HepG2 (cell line): ENCODE results near the gene PXK.

Experiments used
- FOSL2 ChIP-seq: sonication (generic); formaldehyde crosslinking; IDR thresholded peaks from 2 replicates; pipeline ENCODE4 v1.4.0; 2020; ENCODE audit warnings: missing genetic modification reagents
- POLR2G ChIP-seq: fragments of 200-400 bp; formaldehyde crosslinking; IDR thresholded peaks from 2 replicates; pipeline ENCODE4 v1.6.1; 2018; ENCODE audit warnings: mild to moderate bottlenecking, low read depth, low read length, moderate library complexity
- SAFB2 ChIP-seq: sonication (generic); formaldehyde crosslinking; IDR thresholded peaks from 2 replicates; pipeline ENCODE4 v1.5.1; 2020; ENCODE audit warnings: missing genetic modification reagents, low read depth, mild to moderate bottlenecking, borderline replicate concordance
- SETDB1 ChIP-seq: sonication (generic); formaldehyde crosslinking; IDR thresholded peaks from 2 replicates; pipeline ENCODE4 v1.5.1; 2020; ENCODE audit warnings: missing genetic modification reagents, mild to moderate bottlenecking, borderline replicate concordance
- SMAD1 ChIP-seq: sonication (generic); formaldehyde crosslinking; IDR thresholded peaks from 2 replicates; pipeline ENCODE4 v1.4.0; 2020; ENCODE audit warnings: missing genetic modification reagents, low read depth, mild to moderate bottlenecking, borderline replicate concordance
- ZNF207 ChIP-seq: fragments of 450-650 bp; IDR thresholded peaks from 2 replicates; pipeline ENCODE4 v1.6.1; 2016; ENCODE audit warnings: antibody characterized with exemption, borderline replicate concordance

DNA sequence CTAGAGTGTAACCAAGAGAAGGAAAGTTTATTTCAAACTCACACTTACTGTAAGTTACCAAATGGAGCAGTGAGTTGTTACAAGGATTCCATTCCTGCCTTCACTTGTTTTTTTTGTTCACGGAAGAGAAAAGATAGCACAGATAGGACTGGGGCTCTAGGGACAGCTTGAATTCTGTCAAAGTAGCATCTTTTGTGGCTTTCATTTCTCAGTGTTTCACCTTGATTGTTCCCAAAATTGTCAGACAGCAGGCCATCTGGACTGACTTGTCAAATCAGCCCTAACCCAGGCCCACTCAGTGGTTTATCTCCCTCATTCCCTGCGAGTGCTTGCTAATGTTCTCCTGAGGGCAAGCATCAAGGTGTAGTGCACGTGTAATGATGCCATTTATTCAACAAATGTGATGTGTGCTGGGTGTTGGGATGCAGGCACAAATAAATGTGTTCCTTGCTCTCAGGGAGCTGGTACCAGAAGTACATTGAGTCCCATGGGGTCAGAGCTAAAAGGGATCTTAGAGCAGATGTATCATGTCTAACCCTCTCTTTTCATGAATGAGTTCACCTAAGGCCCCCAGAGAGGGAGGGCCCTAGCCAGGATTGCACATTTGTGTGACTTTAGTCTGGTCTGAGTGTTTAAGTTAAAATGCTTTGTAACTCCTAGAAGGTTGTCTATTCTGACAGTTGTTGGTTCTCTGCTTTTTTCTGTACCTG, 51.8 kb downstream of the PXK start:
- TF ChIP-seq SETDB1 (CRISPR knock-in tag) (no peak), POLR2G (no peak), SMAD1 (CRISPR knock-in tag) (no peak), SAFB2 (no peak), FOSL2 (CRISPR knock-in tag) (no peak), ZNF207 (no peak)
